GM12864 (cell line): ENCODE results near the gene RASSF8.

Experiments
- DNase-seq: peaks from one replicate; pipeline ENCODE4 v3.0.0-alpha.2; 2011; ENCODE audit warnings: low read depth
- H3K4me3 ChIP-seq: 2 replicates; pipeline ENCODE4 v1.5.1; 2011; ENCODE audit warnings: mild to moderate bottlenecking, low read depth, low read length, control low read depth
- TF ChIP-seq, protein P1 (sequence below): IDR thresholded peaks from 2 replicates; pipeline ENCODE4 v1.5.1; 2011; ENCODE audit warnings: low read depth, mild to moderate bottlenecking, moderate library complexity, low read length, control low read depth, inconsistent platforms; ENCODE audit errors: missing control alignments

Gene RASSF8

DNA sequence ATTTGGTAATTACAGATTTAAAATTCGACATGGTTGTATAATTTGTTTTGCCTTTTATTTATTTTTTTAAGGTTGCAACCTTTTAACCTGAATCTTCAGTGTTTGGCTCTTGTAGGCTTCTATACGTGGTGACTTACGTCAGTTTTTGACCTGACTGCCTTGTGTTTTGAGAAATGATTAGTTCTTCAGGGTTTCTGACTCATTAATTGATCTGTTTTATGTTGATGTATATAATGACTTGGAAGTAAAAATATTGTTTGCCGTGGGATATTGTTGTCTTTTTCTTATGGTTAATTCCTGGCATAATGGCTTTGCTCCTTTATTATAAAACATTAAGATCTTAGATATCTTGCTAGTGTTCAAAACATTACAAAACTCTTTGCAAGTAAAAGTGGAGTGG, 2.5 kb downstream of the RASSF8 start:
- H3K4me3 ChIP-seq, result no peak overlapping the region
- no peak for DNase-seq
- TF ChIP-seq, protein P1, sequence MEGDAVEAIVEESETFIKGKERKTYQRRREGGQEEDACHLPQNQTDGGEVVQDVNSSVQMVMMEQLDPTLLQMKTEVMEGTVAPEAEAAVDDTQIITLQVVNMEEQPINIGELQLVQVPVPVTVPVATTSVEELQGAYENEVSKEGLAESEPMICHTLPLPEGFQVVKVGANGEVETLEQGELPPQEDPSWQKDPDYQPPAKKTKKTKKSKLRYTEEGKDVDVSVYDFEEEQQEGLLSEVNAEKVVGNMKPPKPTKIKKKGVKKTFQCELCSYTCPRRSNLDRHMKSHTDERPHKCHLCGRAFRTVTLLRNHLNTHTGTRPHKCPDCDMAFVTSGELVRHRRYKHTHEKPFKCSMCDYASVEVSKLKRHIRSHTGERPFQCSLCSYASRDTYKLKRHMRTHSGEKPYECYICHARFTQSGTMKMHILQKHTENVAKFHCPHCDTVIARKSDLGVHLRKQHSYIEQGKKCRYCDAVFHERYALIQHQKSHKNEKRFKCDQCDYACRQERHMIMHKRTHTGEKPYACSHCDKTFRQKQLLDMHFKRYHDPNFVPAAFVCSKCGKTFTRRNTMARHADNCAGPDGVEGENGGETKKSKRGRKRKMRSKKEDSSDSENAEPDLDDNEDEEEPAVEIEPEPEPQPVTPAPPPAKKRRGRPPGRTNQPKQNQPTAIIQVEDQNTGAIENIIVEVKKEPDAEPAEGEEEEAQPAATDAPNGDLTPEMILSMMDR, result no peak

DNA sequence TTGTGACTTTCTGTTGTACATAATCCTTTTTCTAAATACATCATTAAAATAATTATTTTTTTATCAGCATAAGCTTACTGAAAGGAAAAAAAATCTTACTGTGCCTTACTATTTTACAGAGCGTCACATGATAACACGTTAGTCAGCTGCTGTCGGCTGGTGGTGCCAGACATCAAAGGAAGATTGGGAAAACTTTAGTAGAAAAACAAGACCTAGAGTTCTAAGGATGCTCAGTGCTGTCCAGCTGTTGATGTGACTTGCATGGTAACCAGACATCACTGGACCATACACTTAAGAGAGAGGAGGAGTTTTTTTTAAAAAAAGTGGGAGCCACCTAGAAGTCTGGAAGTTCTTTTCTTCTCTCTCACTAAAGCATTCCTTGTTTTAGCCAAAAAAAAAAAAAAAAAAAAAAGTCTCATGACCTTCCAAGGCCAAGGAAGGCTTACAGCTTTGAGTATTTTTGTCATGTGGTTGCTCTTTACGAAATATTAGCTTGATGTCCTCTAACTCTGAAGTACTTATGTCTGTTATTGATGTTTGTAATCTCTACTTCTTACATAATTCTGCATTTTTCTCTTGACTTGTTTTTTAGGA, 4.5 kb downstream of the RASSF8 start:
- TF ChIP-seq, protein P1, result no peak
- DNase-seq, result no peak

DNA sequence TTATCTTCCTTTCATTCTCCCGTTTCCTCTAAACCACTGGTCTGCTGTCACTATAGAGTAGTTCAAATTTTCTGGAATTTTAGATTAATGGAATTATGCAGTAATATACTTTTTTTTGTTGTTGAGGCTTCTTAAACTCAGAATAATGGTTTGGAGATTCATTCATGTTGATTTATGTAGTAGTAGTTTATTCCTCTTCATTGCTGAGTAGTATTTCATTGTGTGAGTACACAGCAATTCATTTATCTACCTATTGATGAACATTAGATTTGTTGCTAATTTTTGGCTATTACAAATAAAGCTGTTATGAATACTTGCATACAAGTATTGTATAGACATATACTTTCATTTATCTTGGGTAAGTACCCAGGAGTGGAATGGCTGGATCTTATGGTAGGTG, 7.2 kb downstream of the RASSF8 start:
- no peak for DNase-seq
- no peak overlapping the region for H3K4me3 ChIP-seq
- TF ChIP-seq, protein P1, result no peak

More for the DNA sequence above, 4.5 kb downstream of the RASSF8 start:
- no peak overlapping the region for H3K4me3 ChIP-seq

DNA sequence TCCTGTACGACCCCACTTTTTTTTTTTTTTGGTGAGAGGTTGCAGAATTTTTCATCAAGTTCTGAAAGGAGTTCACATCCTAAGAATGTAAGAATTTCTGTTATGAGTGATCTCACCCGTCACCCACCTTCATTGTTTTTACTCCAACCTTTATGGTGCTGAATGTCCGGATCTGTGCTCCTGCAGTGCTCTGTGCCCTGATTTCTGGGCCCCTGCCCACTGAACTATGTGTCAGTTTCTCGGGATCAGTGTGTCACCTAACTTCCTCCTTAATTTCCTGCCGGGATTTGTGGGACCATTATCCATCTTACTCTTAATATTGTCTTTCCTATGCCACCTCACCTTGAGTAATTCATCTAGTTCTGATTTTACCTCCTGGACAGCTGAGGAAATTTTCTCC, 11.6 kb downstream of the RASSF8 start:
- no peak for DNase-seq
- TF ChIP-seq, protein P1, result no peak
- H3K4me3 ChIP-seq, result no peak overlapping the region

DNA sequence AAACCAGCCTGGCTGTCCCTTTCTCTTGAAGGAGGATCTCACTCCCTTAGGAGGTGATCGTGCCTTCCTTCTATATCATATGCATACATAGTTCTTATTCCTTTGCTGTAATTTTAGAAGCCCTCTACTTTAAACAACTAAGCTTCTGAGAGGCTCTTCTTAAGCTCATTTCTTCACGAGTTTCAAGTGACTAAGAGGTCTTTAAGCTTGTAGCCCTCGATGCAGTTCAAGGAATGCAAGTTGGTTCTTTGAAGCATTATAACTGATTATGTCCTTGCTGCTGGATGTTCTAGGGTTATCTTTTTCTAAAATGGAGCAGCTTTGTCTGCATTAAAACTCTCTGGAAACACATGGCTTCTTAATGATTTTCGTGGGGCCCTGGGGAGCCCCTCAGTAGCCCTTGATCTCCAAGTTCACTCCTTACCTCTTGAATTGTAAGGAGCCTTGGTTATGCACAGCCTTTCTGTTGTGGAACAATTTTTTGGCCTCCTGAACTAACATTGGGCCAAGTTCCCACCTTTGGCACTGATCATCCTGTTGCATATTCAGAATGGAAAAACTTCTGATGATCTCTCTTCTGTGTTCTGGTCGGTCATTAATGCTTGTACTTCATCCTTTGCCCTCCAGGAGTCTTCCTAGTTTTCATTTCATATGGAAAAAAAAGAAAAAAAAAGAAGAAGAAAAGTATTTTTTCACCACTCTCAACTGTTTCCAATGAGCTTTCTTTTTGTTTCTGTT, 12.6 kb downstream of the RASSF8 start:
- no peak overlapping the region for H3K4me3 ChIP-seq
- TF ChIP-seq, protein P1, result no peak
- DNase-seq, result no peak

DNA sequence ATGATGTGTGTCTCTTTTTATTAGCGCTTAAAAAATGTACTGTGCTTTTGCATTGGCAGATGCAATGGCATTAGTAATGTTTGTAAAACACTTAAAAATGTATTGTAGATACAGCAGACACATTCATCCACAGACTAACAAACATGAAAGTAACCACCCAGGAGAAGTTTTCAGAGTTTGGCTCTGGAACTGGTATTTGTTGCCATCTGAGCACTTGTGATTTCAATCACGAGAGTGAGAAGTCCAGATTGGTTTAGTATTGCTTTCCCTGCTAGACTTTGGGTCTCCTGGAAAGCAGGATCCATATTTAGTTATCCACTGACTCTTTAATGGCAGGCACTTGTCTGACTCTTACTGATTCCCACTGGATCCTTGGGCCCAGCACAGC, 13.2 kb downstream of the RASSF8 start:
- DNase-seq, result no peak
- TF ChIP-seq, protein P1, result no peak

DNA sequence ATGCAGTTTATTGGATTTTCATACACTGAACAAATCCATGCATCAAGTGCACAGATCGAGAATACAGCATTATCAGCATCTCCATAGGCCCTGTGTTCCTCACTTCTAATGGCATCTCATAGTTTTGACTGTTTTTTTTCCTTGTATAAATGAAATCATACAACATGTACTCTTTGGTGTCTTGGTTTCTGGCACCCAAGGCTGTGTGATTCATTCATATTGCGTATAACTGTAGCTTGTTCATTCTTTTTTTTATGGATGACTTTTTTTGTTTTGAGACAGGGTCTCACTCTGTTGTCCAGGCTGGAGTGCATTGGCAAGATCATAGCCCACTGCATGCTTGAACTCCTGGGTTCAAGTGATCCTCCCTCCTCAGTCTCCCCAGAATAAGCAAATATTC, 14.3 kb downstream of the RASSF8 start:
- TF ChIP-seq, protein P1, result no peak
- no peak for DNase-seq
- H3K4me3 ChIP-seq, result no peak overlapping the region

More for the DNA sequence above, 13.2 kb downstream of the RASSF8 start:
- H3K4me3 ChIP-seq, result no peak overlapping the region
